Parathyroid adenoma (tissue), 2 donors: ENCODE results near the gene OR5M3.

Experiments
- H2AFZ ChIP-seq: fragments of 300-600 bp; sonication (generic); one replicate; pipeline ENCODE4 v1.7.0; 2017; ENCODE audit warnings: antibody characterized with exemption, mild to moderate bottlenecking
- H3K27ac ChIP-seq: fragments of 300-600 bp; sonication (generic); one replicate; pipeline ENCODE4 v1.7.0; 2017
- H3K27me3 ChIP-seq: fragments of 300-600 bp; sonication (generic); one replicate; pipeline ENCODE4 v1.7.0; 2017; ENCODE audit warnings: low read length; ENCODE audit not compliant: control insufficient read depth, insufficient read depth
- H3K36me3 ChIP-seq: fragments of 300-600 bp; sonication (generic); one replicate; pipeline ENCODE4 v1.7.0; 2017; ENCODE audit warnings: low read length; ENCODE audit not compliant: control insufficient read depth, insufficient read depth
- H3K4me1 ChIP-seq: fragments of 300-600 bp; sonication (generic); one replicate; pipeline ENCODE4 v1.7.0; 2017; ENCODE audit warnings: control low read depth
- H3K4me2 ChIP-seq: fragments of 300-600 bp; sonication (generic); one replicate; pipeline ENCODE4 v1.7.0; 2017; ENCODE audit warnings: low read length
- H3K4me3 ChIP-seq: fragments of 300-600 bp; sonication (generic); one replicate; pipeline ENCODE4 v1.7.0; 2017; ENCODE audit warnings: low read depth, low read length
- H3K79me2 ChIP-seq: fragments of 300-600 bp; sonication (generic); one replicate; pipeline ENCODE4 v1.7.0; 2017; ENCODE audit warnings: control low read depth
- H3K9ac ChIP-seq: fragments of 300-600 bp; sonication (generic); one replicate; pipeline ENCODE4 v1.7.0; 2017; ENCODE audit warnings: mild to moderate bottlenecking
- H3K9me3 ChIP-seq: fragments of 300-600 bp; sonication (generic); one replicate; pipeline ENCODE4 v1.7.0; 2017; ENCODE audit warnings: low read length; ENCODE audit not compliant: control insufficient read depth
- CTCF ChIP-seq: fragments of 300-600 bp; sonication (generic); IDR thresholded peaks from one replicate; pipeline ENCODE4 v1.7.0; 2017; ENCODE audit warnings: antibody characterized with exemption, mild to moderate bottlenecking
- donor health status: primary hyperparathyroidism.

Gene OR5M3

GRCh38 chr11:56453521-56453920 lies 19.6 kb downstream of the OR5M3 start:
- H3K4me2 ChIP-seq = no peak overlapping the region
- no peak overlapping the region for H3K27ac ChIP-seq
- H3K27me3 ChIP-seq = no peaks in the 10 kb centered on the region
- H3K4me3 ChIP-seq = no peak overlapping the region
- H3K79me2 ChIP-seq = no peaks in the 10 kb centered on the region
- TF ChIP-seq CTCF = no peak
- no peak overlapping the region for H3K9ac ChIP-seq
- no peak overlapping the region for H2AFZ ChIP-seq
- H3K36me3 ChIP-seq = no peaks in the 10 kb centered on the region
- no peaks in the 10 kb centered on the region for H3K4me1 ChIP-seq
- H3K9me3 ChIP-seq = no peaks in the 10 kb centered on the region
